ENCODE data around the gene NEMP2.

The NEMP2 gene

DNA sequence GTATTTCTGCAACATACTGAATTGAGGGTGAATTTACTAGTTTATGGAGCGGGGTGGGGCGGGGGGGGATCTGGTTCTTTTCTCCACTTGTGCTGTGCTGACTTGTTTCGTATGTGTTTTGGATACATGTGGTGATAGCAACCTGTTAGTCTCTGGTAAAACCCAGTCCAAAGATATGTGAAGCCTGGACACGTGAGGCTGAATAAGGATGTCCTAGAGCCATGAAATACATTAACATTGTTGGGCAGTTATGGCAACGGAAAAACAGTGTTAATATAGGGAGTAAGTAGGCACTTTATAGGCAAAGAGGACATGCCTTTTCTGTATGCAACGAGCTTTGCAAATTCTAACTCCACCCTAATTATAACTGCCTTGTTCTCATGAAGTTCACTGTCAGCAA lies 42.1 kb upstream of the NEMP2 start:
- H3K79me2 ChIP-seq (ENCODE audit: insufficient read depth, low read depth), result no peaks in the 10 kb centered on the region
- no peak overlapping the region for H3K4me2 ChIP-seq
- no peaks in the 10 kb centered on the region for H3K36me3 ChIP-seq (ENCODE audit: insufficient read depth)
- H4K20me1 ChIP-seq (ENCODE audit: insufficient read depth), result no peaks in the 10 kb centered on the region
- no peak overlapping the region for H3K4me3 ChIP-seq (IDR thresholded peaks at IDR 0.05; ENCODE audit: insufficient read depth, low read depth, low read length)
- no peak overlapping the region for H2AFZ ChIP-seq (ENCODE audit: low read depth)
- no peaks in the 10 kb centered on the region for H3K4me1 ChIP-seq (ENCODE audit: low read depth, poor library complexity, severe bottlenecking)
- no peak overlapping the region for H3K27ac ChIP-seq
- TF ChIP-seq, protein P1, sequence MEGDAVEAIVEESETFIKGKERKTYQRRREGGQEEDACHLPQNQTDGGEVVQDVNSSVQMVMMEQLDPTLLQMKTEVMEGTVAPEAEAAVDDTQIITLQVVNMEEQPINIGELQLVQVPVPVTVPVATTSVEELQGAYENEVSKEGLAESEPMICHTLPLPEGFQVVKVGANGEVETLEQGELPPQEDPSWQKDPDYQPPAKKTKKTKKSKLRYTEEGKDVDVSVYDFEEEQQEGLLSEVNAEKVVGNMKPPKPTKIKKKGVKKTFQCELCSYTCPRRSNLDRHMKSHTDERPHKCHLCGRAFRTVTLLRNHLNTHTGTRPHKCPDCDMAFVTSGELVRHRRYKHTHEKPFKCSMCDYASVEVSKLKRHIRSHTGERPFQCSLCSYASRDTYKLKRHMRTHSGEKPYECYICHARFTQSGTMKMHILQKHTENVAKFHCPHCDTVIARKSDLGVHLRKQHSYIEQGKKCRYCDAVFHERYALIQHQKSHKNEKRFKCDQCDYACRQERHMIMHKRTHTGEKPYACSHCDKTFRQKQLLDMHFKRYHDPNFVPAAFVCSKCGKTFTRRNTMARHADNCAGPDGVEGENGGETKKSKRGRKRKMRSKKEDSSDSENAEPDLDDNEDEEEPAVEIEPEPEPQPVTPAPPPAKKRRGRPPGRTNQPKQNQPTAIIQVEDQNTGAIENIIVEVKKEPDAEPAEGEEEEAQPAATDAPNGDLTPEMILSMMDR (conservative IDR thresholded peaks at IDR 0.05; ENCODE audit: low read depth, low read length), result no peak
- H3K9ac ChIP-seq, result no peak overlapping the region
- no peaks in the 10 kb centered on the region for H3K27me3 ChIP-seq (ENCODE audit: insufficient read depth, low read depth)

DNA sequence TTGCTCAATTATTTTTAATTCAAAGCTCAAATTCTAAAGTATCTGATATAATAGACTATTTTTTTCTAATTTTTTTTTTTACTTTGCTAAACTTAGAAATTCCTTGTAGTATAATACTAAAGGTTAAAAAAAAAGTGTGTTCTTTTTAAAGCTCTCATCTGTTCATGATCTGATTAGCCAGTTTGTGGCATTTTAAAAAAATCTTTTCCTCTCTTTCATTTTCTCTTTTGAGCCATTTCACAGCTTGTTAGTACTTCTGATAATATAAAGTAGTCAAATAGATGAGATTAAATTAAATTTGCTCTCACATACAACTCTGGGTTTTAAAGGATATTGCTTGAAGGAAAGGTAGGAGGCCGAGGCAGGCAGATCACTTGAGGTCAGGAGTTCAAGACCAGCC lies 40.7 kb upstream of the NEMP2 start:
- H3K36me3 ChIP-seq (ENCODE audit: insufficient read depth), result no peaks in the 10 kb centered on the region
- H3K27me3 ChIP-seq (ENCODE audit: insufficient read depth, low read depth), result no peaks in the 10 kb centered on the region
- H3K4me3 ChIP-seq (IDR thresholded peaks at IDR 0.05; ENCODE audit: insufficient read depth, low read depth, low read length), result no peak overlapping the region
- H3K9ac ChIP-seq, result no peak overlapping the region
- H2AFZ ChIP-seq (ENCODE audit: low read depth), result no peak overlapping the region
- H3K27ac ChIP-seq, result no peak overlapping the region
- H4K20me1 ChIP-seq (ENCODE audit: insufficient read depth), result no peaks in the 10 kb centered on the region
- H3K79me2 ChIP-seq (ENCODE audit: insufficient read depth, low read depth), result no peaks in the 10 kb centered on the region
- TF ChIP-seq, protein P1 (conservative IDR thresholded peaks at IDR 0.05; ENCODE audit: low read depth, low read length), result no peak
- no peaks in the 10 kb centered on the region for H3K4me1 ChIP-seq (ENCODE audit: low read depth, poor library complexity, severe bottlenecking)
- H3K4me2 ChIP-seq, result no peak overlapping the region

DNA sequence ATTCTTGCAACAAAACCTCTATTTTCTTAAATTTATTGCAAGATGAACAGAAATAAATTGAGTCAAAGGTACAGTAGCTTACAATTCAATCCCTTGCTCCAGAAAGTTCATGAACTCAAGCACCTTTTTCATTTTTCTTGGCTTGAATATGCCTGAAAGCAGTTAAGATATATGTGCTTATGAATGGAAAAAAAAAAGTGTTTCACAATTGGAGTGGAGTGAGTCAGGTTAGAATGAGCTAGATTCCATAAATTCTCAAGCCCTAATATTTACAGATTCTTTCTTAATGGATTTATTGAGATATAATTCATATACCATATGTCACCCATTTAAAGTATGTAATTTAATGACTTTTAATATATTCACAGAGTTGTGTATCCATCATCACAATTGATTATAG lies 39.6 kb upstream of the NEMP2 start:
- no peak overlapping the region for H3K4me3 ChIP-seq (IDR thresholded peaks at IDR 0.05; ENCODE audit: insufficient read depth, low read depth, low read length)
- H4K20me1 ChIP-seq (ENCODE audit: insufficient read depth), result no peaks in the 10 kb centered on the region
- no peak overlapping the region for H3K9ac ChIP-seq
- H3K27ac ChIP-seq, result no peak overlapping the region
- H3K4me1 ChIP-seq (ENCODE audit: low read depth, poor library complexity, severe bottlenecking), result no peaks in the 10 kb centered on the region
- H3K79me2 ChIP-seq (ENCODE audit: insufficient read depth, low read depth), result no peaks in the 10 kb centered on the region
- TF ChIP-seq, protein P1 (conservative IDR thresholded peaks at IDR 0.05; ENCODE audit: low read depth, low read length), result no peak
- no peak overlapping the region for H2AFZ ChIP-seq (ENCODE audit: low read depth)
- H3K27me3 ChIP-seq (ENCODE audit: insufficient read depth, low read depth), result no peaks in the 10 kb centered on the region
- no peak overlapping the region for H3K4me2 ChIP-seq
- no peaks in the 10 kb centered on the region for H3K36me3 ChIP-seq (ENCODE audit: insufficient read depth)

DNA sequence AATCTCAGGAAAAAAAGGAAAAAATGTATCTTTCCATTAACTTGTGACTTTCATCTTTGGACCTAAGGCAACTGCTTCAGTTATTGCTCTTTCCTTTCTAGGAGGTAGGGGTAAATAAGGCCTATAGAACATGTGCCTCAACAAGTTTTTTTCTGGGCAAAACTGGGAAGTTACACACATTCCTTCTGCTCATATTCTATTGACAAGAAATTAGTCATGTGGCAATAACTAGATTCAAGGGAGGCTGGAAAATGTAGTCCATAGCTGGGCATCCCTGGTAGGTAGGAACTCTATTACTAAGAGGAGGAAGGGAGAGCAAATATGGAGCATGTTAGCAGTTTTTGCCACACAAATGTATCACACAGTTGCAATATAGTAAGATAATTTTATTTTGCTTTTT lies 37.7 kb upstream of the NEMP2 start:
- Histone ChIP-seq H3K4me1 (ENCODE audit: low read depth, poor library complexity, severe bottlenecking) (no peaks in the 10 kb centered on the region), H4K20me1 (ENCODE audit: insufficient read depth) (no peaks in the 10 kb centered on the region), H3K27ac (no peak overlapping the region), H2AFZ (ENCODE audit: low read depth) (no peak overlapping the region), H3K4me3 (IDR thresholded peaks at IDR 0.05; ENCODE audit: insufficient read depth, low read depth, low read length) (no peak overlapping the region), H3K9ac (no peak overlapping the region), H3K36me3 (ENCODE audit: insufficient read depth) (no peaks in the 10 kb centered on the region), H3K4me2 (no peak overlapping the region), H3K79me2 (ENCODE audit: insufficient read depth, low read depth) (no peaks in the 10 kb centered on the region), H3K27me3 (ENCODE audit: insufficient read depth, low read depth) (no peaks in the 10 kb centered on the region)
- TF ChIP-seq, protein P1 (conservative IDR thresholded peaks at IDR 0.05; ENCODE audit: low read depth, low read length), result no peak

DNA sequence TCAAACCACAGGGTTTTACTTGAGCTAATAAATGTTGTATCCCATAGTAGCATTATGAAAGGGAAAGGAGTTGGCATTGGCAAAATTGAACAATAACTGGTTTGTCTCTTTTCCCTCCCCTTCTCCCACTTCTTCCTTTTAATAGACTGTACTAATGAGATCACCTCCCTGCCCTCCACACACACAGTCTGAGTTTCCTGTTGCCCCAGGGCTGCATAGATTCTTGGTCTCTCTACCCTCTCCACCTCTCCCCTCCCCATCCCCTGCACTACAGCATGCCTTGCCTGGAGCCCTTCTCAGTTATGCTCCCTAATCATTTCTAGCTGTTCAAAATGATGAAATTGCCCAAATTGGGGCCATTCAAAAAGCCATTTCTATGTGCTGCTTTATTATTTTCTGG lies 37.2 kb upstream of the NEMP2 start:
- Histone ChIP-seq H3K27me3 (ENCODE audit: insufficient read depth, low read depth) (no peaks in the 10 kb centered on the region), H2AFZ (ENCODE audit: low read depth) (no peak overlapping the region), H3K79me2 (ENCODE audit: insufficient read depth, low read depth) (no peaks in the 10 kb centered on the region), H4K20me1 (ENCODE audit: insufficient read depth) (no peaks in the 10 kb centered on the region), H3K36me3 (ENCODE audit: insufficient read depth) (no peaks in the 10 kb centered on the region), H3K27ac (no peak overlapping the region), H3K4me3 (IDR thresholded peaks at IDR 0.05; ENCODE audit: insufficient read depth, low read depth, low read length) (no peak overlapping the region), H3K4me2 (no peak overlapping the region), H3K4me1 (ENCODE audit: low read depth, poor library complexity, severe bottlenecking) (no peaks in the 10 kb centered on the region), H3K9ac (no peak overlapping the region)
- TF ChIP-seq, protein P1 (conservative IDR thresholded peaks at IDR 0.05; ENCODE audit: low read depth, low read length), result no peak
